ENCODE results near the gene CLEC1B.
"Not testable (repeated sequence)": the region's sequence is repeated elsewhere in the genome, so short reads cannot be mapped to it uniquely, and the experiment has no call there.

CLEC1B gene

GRCh38 chr12:9960590-9960989 lies 38.3 kb downstream of the CLEC1B start:
- no peaks in the 10 kb centered on the region for H3K9me3 Mint-ChIP-seq
- no peak overlapping the region for H3K27ac Mint-ChIP-seq

DNA sequence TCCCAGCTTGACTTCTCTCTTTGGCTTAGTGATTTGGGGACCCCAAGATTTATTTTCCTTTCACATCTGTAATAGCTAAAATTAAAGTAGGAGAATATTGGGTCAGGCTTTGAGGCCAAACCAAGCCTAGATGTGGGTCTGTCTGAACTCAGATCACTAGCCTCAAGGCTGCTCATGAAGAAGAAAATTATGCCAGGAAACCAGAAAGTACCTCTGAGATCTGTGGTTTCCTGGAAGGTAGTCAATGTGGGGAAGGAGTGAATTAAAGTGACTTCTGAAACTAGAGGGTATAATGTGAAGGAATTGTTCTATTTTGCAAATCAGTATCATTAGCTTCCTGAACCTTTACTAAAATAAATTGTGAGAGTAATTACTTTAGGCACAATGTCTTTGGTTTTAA lies 41.1 kb downstream of the CLEC1B start:
- Mint-ChIP-seq H3K27me3 (peaks cover 3 to 15% of the 10 kb centered on the region in 2 donors), H3K36me3 (no peaks in the 10 kb centered on the region), H3K4me1 (peaks cover 20 to 24% of the 10 kb centered on the region in 2 donors), H3K4me3 (no peak overlapping the region), H3K27ac (no peak overlapping the region), H3K9me3 (no peaks in the 10 kb centered on the region)
- peak in 1 of 2 donors; percentile 36 for ATAC-seq (replicated peaks)
- DNase-seq = no peak

More at GRCh38 chr12:9960590-9960989, 38.3 kb downstream of the CLEC1B start:
- Mint-ChIP-seq H3K36me3 (no peaks in the 10 kb centered on the region), H3K27me3 (peaks cover 4 to 18% of the 10 kb centered on the region in 2 donors), H3K4me1 (peaks cover 20 to 24% of the 10 kb centered on the region in 2 donors), H3K4me3 (no peak overlapping the region)
- DNase-seq = no peak
- no peak for ATAC-seq (replicated peaks)

DNA sequence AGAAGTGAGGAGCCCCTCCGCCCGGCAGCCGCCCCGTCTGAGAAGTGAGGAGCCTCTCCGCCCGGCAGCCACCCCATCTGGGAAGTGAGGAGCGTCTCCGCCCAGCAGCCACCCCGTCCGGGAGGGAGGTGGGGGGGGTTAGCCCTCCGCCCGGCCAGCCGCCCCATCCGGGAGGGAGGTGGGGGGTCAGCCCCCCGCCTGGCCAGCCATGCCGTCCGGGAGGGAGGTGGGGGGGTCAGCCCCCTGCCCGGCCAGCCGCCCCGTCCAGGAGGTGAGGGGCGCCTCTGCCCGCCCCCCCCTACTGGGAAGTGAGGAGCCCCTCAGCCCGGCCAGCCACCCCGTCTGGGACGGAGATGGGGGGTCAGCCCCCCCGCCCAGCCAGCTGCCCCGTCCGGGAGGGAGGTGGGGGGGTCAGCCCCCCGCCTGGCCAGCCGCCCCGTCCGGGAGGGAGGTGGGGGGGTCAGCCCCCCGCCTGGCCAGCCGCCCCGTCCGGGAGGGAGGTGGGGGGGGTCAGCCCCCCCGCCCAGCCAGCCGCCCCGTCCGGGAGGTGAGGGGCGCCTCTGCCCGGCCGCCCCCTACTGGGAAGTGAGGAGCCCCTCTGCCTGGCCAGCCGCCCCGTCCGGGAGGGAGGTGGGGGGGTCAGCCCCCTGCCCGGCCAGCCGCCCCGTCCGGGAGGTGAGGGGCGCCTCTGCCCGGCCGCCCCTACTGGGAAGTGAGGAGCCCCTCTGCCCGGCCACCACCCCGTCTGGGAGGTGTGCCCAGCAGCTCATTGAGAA lies 45.8 kb downstream of the CLEC1B start:
- DNase-seq; H3K9me3 Mint-ChIP-seq; H3K4me3 Mint-ChIP-seq; H3K27ac Mint-ChIP-seq; ATAC-seq (replicated peaks); H3K36me3 Mint-ChIP-seq: not testable (repeated sequence)
- Mint-ChIP-seq H3K4me1 (peaks cover 27 to 34% of the 10 kb centered on the region in 2 donors), H3K27me3 (peaks cover 0 to 12% of the 10 kb centered on the region in 2 donors)

DNA sequence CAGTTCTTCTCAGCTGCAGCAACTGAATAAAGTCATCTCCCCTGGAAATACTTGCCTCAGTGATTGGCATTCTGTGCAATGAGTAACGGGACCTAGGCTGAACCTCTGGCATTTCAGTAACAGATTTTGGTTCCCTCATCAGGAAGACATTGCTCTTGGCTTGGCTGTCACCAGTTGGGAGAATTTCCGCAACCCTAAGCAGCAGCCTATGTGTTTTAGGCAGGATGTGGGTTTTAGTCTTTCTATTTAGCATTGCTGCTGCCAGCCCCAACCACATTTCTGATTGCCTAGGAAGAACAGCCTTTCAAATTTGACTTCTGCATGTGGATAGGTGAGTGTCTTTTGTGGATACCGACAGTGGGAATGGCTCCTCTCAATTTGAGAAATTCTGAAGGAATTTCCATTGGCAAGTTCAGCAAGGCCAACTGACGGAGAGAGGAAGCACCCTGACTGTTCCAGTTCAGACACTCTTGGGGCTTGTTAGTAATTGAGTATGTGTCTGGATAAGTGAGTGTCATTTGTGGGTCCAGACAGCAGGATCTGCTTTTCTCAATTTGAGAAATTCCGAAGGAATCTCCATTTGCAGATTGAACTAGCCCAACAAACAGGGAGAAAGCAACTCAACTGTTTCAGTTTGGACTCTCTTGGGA lies 47.8 kb downstream of the CLEC1B start:
- Mint-ChIP-seq H3K9me3 (no peaks in the 10 kb centered on the region), H3K27ac (peak overlapping the region; percentile 10), H3K27me3 (no peaks in the 10 kb centered on the region), H3K4me3 (no peak overlapping the region), H3K36me3 (no peaks in the 10 kb centered on the region), H3K4me1 (peaks cover 22 to 29% of the 10 kb centered on the region in 2 donors)
- ATAC-seq (replicated peaks) (no peak), DNase-seq (no peak)

DNA sequence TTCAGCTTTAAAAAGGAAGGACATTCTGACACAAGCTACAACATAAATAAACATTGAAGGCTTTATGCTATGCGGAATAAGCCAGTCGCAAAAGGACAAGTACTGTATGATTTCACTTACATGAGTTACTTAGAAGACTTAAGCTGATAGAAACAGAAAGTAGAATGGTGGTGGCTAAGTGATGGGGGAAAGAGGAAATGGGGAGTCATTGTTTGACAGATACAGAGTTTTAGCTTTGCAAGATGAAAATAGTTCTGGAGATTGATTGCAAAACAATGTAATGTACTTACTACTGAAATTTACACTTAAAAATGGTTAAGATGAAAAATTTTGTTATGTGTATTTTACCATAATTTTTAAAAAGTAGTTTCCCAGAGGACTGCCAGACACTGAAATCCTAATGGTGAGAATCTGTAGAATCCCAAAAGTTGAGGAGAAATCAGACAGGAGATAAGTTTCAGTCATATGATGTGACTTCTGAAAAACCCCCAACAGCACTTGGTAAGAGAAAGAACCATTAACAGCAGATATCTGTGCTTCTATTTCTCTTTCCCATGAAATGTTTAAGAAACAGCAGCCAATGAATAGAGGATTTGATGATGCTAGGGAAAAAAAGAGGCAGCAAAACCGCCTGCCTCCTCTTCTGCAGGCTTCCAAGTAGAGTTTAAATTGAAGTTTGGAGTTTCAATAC lies 50.2 kb downstream of the CLEC1B start:
- Mint-ChIP-seq H3K4me1 (peaks cover 26 to 36% of the 10 kb centered on the region in 2 donors), H3K27me3 (no peaks in the 10 kb centered on the region), H3K4me3 (peak overlapping the region; percentile 1 to 7), H3K27ac (no peak overlapping the region), H3K36me3 (no peaks in the 10 kb centered on the region), H3K9me3 (no peaks in the 10 kb centered on the region)
- peak; percentile 98 to 99 for ATAC-seq (replicated peaks)
- no peak for DNase-seq

DNA sequence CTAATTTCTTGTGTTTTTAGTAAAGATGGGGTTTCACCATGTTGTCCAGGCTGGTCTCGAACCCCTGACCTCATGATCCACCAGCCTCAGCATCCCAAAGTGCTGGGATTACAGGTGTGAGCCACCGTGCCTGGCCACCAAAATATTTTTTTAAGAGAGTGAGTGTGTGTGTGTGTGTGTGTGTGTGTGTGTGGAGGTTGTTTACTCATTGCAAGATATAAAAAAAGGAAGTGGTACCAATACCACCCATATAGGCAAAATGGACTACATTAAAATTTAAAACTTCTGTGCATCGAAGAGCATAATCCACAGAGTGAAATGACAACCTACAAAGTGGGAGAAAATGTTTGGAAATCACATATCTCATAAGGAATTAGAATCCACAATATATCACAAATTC lies 51.2 kb downstream of the CLEC1B start:
- DNase-seq = peak; percentile 30
- peak; percentile 36 to 43 for ATAC-seq (replicated peaks)
- Mint-ChIP-seq H3K27ac (peak overlapping the region; percentile 75), H3K9me3 (no peaks in the 10 kb centered on the region), H3K4me1 (peaks cover 26 to 36% of the 10 kb centered on the region in 2 donors), H3K36me3 (no peaks in the 10 kb centered on the region), H3K4me3 (peak overlapping the region; percentile 43 to 46), H3K27me3 (peaks cover 0 to 4% of the 10 kb centered on the region in 2 donors)

DNA sequence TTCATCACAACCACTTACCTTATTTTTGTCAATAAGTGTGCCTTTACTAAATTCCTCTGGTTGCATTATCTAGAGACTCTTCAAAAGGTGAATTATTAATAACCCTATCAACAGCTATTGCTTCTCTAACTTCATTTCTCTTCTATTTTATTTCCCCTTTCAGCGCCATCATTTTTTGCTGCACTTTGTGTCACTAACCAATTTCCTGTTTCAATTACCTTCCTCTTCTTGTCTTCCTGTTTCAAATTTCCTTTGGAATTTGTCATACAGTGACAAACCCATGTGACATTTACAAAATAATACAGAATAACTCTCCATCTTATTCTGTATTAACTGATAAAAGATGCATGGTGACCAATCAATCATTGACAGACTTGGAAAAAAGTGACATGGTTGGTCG lies 54.5 kb downstream of the CLEC1B start:
- H3K4me1 Mint-ChIP-seq = peaks cover 15 to 27% of the 10 kb centered on the region in 2 donors
- DNase-seq (no peak), ATAC-seq (replicated peaks) (no peak)
- H3K4me3 Mint-ChIP-seq = no peak overlapping the region
- no peaks in the 10 kb centered on the region for H3K36me3 Mint-ChIP-seq
- H3K9me3 Mint-ChIP-seq = no peaks in the 10 kb centered on the region
- peaks cover 0 to 8% of the 10 kb centered on the region in 2 donors for H3K27me3 Mint-ChIP-seq
- no peak overlapping the region for H3K27ac Mint-ChIP-seq

GRCh38 chr12:9943240-9943639 lies 55.7 kb downstream of the CLEC1B start:
- peaks cover 11 to 16% of the 10 kb centered on the region in 2 donors for H3K4me1 Mint-ChIP-seq
- H3K27ac Mint-ChIP-seq = no peak overlapping the region
- ATAC-seq (replicated peaks) (peak; percentile 65 to 77), DNase-seq (peak; percentile 13)
- peak overlapping the region; percentile 39 to 63 for H3K4me3 Mint-ChIP-seq
- peaks cover 0 to 8% of the 10 kb centered on the region in 2 donors for H3K27me3 Mint-ChIP-seq
- no peaks in the 10 kb centered on the region for H3K36me3 Mint-ChIP-seq
- no peaks in the 10 kb centered on the region for H3K9me3 Mint-ChIP-seq

All from stimulated activated naive B cell treated with anti-CD40 and anti-IgM and Interleukin-4, amounts not matched to agents 10 μg/mL and 1 μg/mL and 100 μg/mL, for 72 hours (primary cell).